ENCODE results near the gene CEP97.

CEP97 gene

DNA sequence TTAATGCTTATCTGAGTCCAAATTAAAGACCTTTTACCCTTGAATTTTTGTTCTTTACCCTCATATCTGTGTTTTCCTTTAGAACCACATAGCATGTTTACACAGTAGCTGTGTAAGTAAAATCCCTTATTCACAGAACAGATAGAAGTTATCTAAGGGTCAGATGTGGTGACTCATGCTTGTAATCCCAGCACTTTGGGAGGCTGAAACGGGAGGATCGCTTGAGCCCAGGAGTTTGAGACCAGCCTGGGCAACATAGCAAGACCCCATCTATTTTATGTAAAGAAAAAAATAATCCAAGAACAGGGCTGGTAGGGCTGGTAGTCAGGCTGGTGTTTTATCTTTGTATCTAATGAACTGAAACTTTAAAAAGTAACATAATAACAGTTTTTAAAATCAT, 77.8 kb downstream of the CEP97 start:
- ChIA-PET CTCF (interaction anchor here (0.6 to 4.7 kb wide), 20 partner anchors 8 to 1469 kb away, joined by 3 to 44 read pairs (median 4); no protein-coding TSS in a partner anchor), POLR2A (no interaction called here)
- Histone ChIP-seq H3K36me3 (ENCODE audit: control insufficient read depth in 2 of 2, insufficient read depth in 1 of 2, low read length in 2 of 2) (peaks cover 16 to 36% of the 10 kb centered on the region in 2 experiments), H3K4me3 (ENCODE audit: low read depth, low read length) (no peak overlapping the region), H3K9me3 (ENCODE audit: control insufficient read depth, insufficient read depth, low read depth, low read length) (no peaks in the 10 kb centered on the region), H3K4me1 (ENCODE audit: control insufficient read depth, insufficient read depth, low read length) (no peaks in the 10 kb centered on the region), H3K27ac (ENCODE audit: extremely low read depth, low read depth, low read length) (no peak overlapping the region)
- TF ChIP-seq SP3 (tag by site-specific recombination; IDR thresholded peaks at IDR 0.05) (no peak), AEBP2 (tag by site-specific recombination; IDR thresholded peaks at IDR 0.05; ENCODE audit: borderline replicate concordance) (no peak), ZFP3 (tag by site-specific recombination; IDR thresholded peaks at IDR 0.05; ENCODE audit: low read depth) (no peak), ZNF350 (tag by site-specific recombination; IDR thresholded peaks at IDR 0.05) (no peak), ZNF626 (tag by site-specific recombination; IDR thresholded peaks at IDR 0.05) (no peak), ZEB2 (tag by site-specific recombination; IDR thresholded peaks at IDR 0.05) (no peak), WT1 (tag by site-specific recombination; IDR thresholded peaks at IDR 0.05) (no peak), RBAK (tag by site-specific recombination; IDR thresholded peaks at IDR 0.05) (no peak), ZNF175 (tag by site-specific recombination; IDR thresholded peaks at IDR 0.05) (no peak), ZNF501 (tag by site-specific recombination; IDR thresholded peaks at IDR 0.05) (no peak), ZNF555 (tag by site-specific recombination; conservative IDR thresholded peaks at IDR 0.05) (no peak), ZNF48 (tag by site-specific recombination; IDR thresholded peaks at IDR 0.05) (no peak), ZBTB1 (tag by site-specific recombination; IDR thresholded peaks at IDR 0.05) (no peak), ZNF747 (tag by site-specific recombination; IDR thresholded peaks at IDR 0.05) (no peak)
- TF ChIP-seq, protein P1, sequence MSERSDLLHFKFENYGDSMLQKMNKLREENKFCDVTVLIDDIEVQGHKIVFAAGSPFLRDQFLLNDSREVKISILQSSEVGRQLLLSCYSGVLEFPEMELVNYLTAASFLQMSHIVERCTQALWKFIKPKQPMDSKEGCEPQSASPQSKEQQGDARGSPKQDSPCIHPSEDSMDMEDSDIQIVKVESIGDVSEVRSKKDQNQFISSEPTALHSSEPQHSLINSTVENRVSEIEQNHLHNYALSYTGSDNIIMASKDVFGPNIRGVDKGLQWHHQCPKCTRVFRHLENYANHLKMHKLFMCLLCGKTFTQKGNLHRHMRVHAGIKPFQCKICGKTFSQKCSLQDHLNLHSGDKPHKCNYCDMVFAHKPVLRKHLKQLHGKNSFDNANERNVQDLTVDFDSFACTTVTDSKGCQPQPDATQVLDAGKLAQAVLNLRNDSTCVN (tag by site-specific recombination; optimal IDR thresholded peaks at IDR 0.05) = no peak

GRCh38 chr3:101803173-101803782, 78.9 kb downstream of the CEP97 start:
- H3K4me3 ChIP-seq (ENCODE audit: low read depth, low read length) = no peak overlapping the region
- H3K36me3 ChIP-seq (ENCODE audit: control insufficient read depth in 2 of 2, insufficient read depth in 1 of 2, low read length in 2 of 2) = peaks cover 16 to 32% of the 10 kb centered on the region in 2 experiments
- CTCF ChIA-PET = interaction anchor here (0.5 to 4.7 kb wide), 30 partner anchors 8 to 734 kb away, joined by 3 to 44 read pairs (median 4); no protein-coding TSS in a partner anchor
- H3K27ac ChIP-seq (ENCODE audit: extremely low read depth, low read depth, low read length) = no peak overlapping the region
- TF ChIP-seq ZNF654 (tag by site-specific recombination; IDR thresholded peaks at IDR 0.05; ENCODE audit: low read depth) = peak; percentile 43
- TF ChIP-seq ZNF571 (tag by site-specific recombination; IDR thresholded peaks at IDR 0.05) = no peak
- no peak for TF ChIP-seq ZNF549 (tag by site-specific recombination; IDR thresholded peaks at IDR 0.05)
- no peak for TF ChIP-seq ZNF621 (tag by site-specific recombination; IDR thresholded peaks at IDR 0.05)
- TF ChIP-seq, protein P2, sequence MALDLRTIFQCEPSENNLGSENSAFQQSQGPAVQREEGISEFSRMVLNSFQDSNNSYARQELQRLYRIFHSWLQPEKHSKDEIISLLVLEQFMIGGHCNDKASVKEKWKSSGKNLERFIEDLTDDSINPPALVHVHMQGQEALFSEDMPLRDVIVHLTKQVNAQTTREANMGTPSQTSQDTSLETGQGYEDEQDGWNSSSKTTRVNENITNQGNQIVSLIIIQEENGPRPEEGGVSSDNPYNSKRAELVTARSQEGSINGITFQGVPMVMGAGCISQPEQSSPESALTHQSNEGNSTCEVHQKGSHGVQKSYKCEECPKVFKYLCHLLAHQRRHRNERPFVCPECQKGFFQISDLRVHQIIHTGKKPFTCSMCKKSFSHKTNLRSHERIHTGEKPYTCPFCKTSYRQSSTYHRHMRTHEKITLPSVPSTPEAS (tag by site-specific recombination; IDR thresholded peaks at IDR 0.05) = no peak
- POLR2A ChIA-PET = no interaction called here
- no peaks in the 10 kb centered on the region for H3K9me3 ChIP-seq (ENCODE audit: control insufficient read depth, insufficient read depth, low read depth, low read length)
- no peaks in the 10 kb centered on the region for H3K4me1 ChIP-seq (ENCODE audit: control insufficient read depth, insufficient read depth, low read length)

All from HEK293 (cell line).